ENCODE data around the gene IBA57. TPM values are rescaled to one million over a fixed set of nuclear protein-coding genes. Genes with fewer than 3 reads are reported as not detected.

IBA57 gene
- total RNA-seq, 3 donors from 2014 or later: 3.4 to 4.1 (median 3.9) TPM

DNA sequence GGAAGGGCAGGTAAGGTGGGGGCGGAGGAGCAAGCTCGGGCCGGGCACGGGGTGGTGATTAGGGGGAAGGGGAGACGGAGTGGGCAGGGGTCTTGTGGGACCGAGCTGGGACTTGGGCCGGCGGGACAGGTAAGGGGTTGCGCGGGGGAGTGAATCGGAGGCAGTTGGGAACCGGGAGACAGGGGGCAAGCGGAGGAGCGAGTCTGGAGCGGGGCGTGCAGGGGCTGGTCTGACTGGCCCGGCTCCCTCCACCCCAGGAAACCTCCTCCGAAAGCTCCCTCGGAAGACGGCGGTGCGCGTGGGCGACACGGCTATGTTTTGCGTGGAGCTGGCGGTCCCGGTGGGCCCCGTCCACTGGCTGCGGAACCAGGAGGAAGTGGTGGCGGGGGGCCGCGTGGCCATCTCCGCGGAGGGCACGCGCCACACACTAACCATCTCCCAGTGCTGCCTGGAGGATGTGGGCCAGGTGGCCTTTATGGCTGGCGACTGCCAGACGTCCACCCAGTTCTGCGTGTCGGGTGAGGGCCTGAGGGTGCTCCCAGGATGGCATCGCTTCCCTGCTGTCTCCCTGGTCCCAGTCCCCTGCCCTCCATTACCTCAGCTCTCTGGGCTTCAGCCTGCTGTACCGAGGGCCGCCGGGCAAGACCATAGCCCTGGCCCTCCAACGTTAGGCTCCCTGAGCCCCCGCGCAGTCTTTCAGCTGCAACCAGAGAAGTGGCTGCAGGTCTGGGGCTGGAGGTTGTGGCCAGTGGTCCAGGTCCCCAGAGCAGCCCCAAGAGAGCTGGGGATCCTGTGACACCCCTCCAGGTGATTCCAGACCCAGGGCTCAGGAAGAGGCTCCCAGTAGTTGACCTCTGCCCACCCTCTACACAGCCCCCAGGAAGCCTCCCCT is 48.6 kb downstream of the IBA57 start:
- Histone ChIP-seq H3K36me3 (no peaks in the 10 kb centered on the region), H3K27me3 (no peaks in the 10 kb centered on the region), H3K4me3 (peak overlapping the region; percentile 40 to 81 (median 69)), H3K9me3 (peaks cover 0 to 3% of the 10 kb centered on the region in 2 donors), H3K4me1 (no peaks in the 10 kb centered on the region), H3K27ac (peak overlapping the region; percentile 73 to 77)
- DNase-seq (ENCODE audit: low spot score in 2 of 2): no peak
- TF ChIP-seq, protein P1, sequence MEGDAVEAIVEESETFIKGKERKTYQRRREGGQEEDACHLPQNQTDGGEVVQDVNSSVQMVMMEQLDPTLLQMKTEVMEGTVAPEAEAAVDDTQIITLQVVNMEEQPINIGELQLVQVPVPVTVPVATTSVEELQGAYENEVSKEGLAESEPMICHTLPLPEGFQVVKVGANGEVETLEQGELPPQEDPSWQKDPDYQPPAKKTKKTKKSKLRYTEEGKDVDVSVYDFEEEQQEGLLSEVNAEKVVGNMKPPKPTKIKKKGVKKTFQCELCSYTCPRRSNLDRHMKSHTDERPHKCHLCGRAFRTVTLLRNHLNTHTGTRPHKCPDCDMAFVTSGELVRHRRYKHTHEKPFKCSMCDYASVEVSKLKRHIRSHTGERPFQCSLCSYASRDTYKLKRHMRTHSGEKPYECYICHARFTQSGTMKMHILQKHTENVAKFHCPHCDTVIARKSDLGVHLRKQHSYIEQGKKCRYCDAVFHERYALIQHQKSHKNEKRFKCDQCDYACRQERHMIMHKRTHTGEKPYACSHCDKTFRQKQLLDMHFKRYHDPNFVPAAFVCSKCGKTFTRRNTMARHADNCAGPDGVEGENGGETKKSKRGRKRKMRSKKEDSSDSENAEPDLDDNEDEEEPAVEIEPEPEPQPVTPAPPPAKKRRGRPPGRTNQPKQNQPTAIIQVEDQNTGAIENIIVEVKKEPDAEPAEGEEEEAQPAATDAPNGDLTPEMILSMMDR (IDR thresholded peaks at IDR 0.05): no peak
- no peak for TF ChIP-seq POLR2A (IDR thresholded peaks at IDR 0.05)
- no peak for TF ChIP-seq POLR2AphosphoS5 (IDR thresholded peaks at IDR 0.05)
- intact Hi-C loops (cut with DNase I; ENCODE audit: low total_unique reads): no loop called here

DNA sequence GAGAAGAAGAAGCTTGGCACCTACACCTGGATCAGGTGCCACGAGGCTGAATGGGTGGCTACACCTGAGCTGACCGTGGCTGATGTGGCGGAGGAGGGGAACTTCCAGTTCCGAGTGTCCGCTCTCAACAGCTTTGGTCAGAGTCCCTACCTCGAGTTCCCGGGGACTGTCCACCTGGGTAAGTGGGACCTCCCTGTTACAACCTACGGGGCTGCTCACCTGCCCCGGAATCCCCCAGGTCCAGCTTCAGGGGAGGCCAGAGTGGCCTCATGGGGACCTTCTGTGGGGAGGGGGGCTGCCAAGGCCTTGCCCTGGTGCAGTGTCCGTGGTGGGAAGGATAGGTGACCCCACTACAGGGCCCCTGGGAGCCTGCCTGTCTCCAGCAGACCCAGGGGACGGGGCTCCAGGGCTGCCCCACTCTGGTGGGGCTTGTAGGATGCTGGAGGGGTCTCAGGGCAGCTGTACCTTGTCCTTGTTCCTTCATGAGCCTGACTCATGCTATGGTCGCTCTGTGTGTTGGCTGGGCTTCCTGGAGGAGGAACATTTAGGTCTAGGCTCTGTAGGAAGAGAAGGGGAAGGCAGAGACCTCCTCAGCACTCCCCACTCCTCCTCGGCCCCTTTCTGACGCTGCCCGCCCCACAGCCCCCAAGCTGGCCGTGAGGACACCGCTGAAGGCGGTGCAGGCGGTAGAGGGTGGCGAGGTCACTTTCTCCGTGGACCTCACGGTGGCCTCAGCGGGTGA is 49.5 kb downstream of the IBA57 start:
- TF ChIP-seq POLR2AphosphoS5 (IDR thresholded peaks at IDR 0.05): no peak
- TF ChIP-seq, protein P1 (IDR thresholded peaks at IDR 0.05): no peak
- no peak for TF ChIP-seq POLR2A (IDR thresholded peaks at IDR 0.05)
- no peaks in the 10 kb centered on the region for H3K36me3 ChIP-seq
- no peak overlapping the region for H3K4me3 ChIP-seq
- peak in 1 of 2 donors; percentile 16 for DNase-seq (ENCODE audit: low spot score in 2 of 2)
- no peaks in the 10 kb centered on the region for H3K4me1 ChIP-seq
- no peaks in the 10 kb centered on the region for H3K27me3 ChIP-seq
- intact Hi-C loops (cut with DNase I; ENCODE audit: low total_unique reads): no loop called here
- peaks cover 0 to 3% of the 10 kb centered on the region in 2 donors for H3K9me3 ChIP-seq
- H3K27ac ChIP-seq: no peak overlapping the region

DNA sequence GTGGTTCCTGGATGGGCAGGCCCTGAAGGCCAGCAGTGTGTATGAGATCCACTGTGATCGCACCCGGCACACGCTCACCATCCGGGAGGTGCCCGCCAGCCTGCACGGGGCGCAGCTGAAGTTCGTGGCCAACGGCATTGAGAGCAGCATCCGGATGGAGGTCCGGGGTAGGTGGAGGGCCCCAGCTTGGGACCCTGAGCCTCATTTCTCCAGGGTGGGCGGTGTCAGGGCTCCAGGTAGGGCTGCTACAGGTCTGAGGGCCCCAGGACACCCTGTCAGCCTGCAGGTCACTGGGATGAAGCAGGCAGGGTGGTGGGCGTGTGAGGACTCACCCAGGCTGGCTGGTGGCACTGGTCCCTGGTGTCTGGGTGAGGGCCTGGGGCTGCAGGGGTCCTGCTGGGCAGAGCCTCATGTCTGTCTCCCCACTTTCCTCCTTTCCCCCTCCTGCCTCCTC is 50.1 kb downstream of the IBA57 start:
- Histone ChIP-seq H3K9me3 (peaks cover 0 to 3% of the 10 kb centered on the region in 2 donors), H3K36me3 (no peaks in the 10 kb centered on the region), H3K4me3 (no peak overlapping the region), H3K4me1 (no peaks in the 10 kb centered on the region), H3K27me3 (no peaks in the 10 kb centered on the region), H3K27ac (no peak overlapping the region)
- intact Hi-C loops (cut with DNase I; ENCODE audit: low total_unique reads): no loop called here
- DNase-seq (ENCODE audit: low spot score in 2 of 2): no peak
- TF ChIP-seq, protein P1 (IDR thresholded peaks at IDR 0.05): no peak
- no peak for TF ChIP-seq POLR2A (IDR thresholded peaks at IDR 0.05)
- TF ChIP-seq POLR2AphosphoS5 (IDR thresholded peaks at IDR 0.05): no peak

DNA sequence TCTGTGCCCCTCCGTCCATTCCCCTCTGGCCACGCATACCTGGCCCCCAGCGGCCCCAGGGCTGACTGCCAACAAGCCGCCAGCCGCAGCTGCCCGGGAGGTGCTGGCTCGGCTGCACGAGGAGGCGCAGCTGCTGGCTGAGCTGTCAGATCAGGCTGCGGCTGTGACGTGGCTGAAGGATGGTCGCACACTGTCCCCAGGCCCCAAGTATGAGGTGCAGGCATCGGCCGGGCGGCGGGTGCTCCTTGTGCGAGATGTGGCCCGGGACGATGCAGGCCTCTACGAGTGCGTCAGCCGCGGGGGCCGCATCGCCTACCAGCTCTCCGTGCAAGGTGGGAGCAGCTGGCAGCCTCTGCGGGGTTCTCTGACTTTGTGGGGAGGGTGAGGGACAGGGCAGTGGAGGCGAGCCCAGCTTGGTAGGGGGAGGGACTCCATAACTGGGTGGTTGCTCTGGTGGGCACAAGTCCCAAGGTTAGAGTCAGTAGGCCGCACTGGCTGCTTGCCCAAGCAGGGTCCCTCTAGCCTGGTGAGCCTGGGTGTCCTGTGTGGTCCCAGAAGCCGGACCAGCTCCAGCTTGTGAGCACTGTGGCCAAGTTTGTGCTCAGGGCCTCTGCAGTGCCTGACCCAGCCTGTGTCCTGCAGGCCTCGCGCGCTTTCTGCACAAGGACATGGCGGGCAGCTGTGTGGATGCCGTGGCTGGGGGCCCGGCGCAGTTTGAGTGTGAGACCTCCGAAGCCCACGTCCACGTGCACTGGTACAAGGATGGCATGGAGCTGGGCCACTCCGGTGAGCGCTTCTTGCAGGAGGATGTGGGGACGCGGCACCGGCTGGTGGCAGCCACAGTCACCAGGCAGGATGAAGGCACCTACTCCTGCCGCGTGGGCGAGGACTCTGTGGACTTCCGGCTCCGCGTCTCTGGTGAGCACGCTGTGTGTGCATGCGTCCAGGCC is 51.0 kb downstream of the IBA57 start:
- TF ChIP-seq POLR2A (IDR thresholded peaks at IDR 0.05) (no peak), POLR2AphosphoS5 (IDR thresholded peaks at IDR 0.05) (no peak)
- TF ChIP-seq, protein P1 (IDR thresholded peaks at IDR 0.05): no peak
- Histone ChIP-seq H3K4me3 (no peak overlapping the region), H3K9me3 (peaks cover 0 to 3% of the 10 kb centered on the region in 2 donors), H3K27ac (no peak overlapping the region), H3K4me1 (no peaks in the 10 kb centered on the region), H3K36me3 (no peaks in the 10 kb centered on the region), H3K27me3 (no peaks in the 10 kb centered on the region)
- intact Hi-C loops (cut with DNase I; ENCODE audit: low total_unique reads): no loop called here
- DNase-seq (ENCODE audit: low spot score in 2 of 2): no peak
